ENCODE results near the gene DPEP3.
"Not testable (repeated sequence)": the region's sequence is repeated elsewhere in the genome, so short reads cannot be mapped to it uniquely, and the experiment has no call there.

DPEP3 gene, protein sequence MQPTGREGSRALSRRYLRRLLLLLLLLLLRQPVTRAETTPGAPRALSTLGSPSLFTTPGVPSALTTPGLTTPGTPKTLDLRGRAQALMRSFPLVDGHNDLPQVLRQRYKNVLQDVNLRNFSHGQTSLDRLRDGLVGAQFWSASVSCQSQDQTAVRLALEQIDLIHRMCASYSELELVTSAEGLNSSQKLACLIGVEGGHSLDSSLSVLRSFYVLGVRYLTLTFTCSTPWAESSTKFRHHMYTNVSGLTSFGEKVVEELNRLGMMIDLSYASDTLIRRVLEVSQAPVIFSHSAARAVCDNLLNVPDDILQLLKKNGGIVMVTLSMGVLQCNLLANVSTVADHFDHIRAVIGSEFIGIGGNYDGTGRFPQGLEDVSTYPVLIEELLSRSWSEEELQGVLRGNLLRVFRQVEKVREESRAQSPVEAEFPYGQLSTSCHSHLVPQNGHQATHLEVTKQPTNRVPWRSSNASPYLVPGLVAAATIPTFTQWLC

DNA sequence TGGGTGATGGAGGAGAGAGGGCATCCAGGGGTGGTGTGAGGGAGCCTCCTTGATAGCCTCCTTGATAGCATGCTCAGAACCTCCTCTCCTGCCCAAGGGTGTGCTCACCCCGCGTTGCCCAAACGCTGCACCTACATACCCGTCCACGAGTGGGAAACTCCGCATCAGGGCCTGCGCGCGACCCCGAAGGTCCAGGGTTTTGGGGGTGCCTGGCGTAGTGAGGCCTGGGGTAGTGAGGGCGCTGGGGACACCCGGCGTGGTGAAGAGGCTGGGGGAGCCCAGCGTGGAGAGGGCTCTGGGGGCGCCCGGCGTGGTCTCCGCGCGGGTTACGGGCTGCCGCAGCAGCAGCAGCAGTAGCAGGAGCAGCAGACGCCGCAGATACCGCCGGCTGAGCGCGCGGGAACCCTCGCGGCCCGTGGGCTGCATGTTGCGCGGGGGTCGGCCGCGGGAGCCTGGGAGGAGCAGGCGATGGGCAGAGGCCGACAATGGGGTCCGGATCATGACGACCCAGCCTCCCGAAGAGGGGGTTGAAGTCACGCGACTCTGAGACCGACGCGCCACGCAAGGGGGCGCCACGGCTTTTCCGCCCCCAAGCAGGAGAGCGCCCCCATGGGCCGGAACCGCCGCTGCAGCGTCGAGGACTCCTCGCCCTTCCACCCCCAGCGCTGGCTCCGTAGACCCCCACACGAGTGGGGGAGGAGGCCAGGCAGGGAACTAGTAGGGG is at the start of gene DPEP3:
Gene DPEP3, minus strand, starts transcription at position 545 of the 724 bp plus-strand sequence. Its CDS starts 119 bp downstream, at position 426.
- DNase-seq, result no peak

DNA sequence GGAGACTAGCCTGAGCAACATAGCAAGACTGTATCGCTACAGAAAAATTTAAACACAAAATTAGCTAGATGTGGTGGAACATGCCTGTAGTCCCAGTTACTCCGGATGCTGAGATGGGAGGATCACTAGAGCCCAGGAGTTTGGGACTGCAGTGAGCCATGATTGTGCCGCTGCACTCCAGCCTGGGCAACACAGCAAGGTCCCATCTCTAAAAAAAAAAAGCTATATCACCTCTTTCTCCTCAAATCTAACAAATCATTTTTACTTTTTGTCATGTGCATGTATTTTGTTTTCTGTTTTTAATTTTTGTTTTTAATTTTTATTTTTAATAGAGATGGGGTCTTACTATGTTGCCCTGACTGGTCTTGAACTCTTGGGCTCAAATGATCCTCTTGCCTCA is 48.7 kb upstream of the DPEP3 start:
- DNase-seq, result no peak

DNA sequence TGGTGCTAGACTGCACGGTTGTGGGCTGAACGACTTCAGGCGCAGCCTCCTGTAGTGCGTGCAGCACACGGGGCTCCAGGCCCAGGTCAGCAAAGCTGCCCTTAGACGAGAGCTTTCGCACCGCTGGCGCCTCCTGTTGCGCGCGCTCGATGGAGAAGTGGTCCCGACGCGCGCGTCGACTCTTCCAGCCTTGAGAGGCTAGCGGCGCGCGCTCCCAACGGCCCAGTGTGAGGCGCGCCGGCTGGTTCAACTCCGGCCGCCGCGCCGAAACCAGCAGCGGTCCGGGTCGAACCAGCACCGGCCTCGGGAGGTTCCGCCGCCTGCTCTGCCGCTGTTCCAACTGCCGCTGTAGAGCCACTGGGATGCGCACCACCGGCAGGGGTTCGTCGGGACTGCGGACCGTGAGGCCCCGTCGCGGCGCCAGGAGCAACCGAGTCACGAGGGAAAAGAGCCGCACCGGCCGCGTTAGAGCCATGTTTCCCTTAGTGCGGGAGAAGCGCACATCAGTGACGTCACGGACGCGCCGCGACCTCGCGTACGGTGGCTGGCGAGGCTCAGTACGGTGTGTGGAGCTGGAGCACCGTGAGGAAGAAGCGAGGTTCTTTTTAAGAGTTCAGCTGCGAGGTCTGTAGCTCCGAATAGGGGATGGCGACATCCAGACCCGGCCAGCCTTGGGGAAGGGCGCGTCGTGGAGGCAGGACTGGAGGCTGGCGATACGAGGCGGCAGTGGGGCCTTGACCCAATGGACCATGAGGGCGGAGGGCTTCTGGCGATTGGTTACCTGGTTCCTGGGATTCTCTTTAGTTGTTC is 42.6 kb upstream of the DPEP3 start, which contains the start of the genes DDX28 and DUS2:
Gene DDX28, minus strand, starts transcription at position 505 of the 810 bp plus-strand sequence. Its CDS starts 30 bp downstream, at position 475.
Gene DUS2, plus strand, starts transcription at position 557 of the 810 bp plus-strand sequence. CDS start 14,740 bp downstream, outside the sequence.
- DNase-seq, result peak; percentile 57

DNA sequence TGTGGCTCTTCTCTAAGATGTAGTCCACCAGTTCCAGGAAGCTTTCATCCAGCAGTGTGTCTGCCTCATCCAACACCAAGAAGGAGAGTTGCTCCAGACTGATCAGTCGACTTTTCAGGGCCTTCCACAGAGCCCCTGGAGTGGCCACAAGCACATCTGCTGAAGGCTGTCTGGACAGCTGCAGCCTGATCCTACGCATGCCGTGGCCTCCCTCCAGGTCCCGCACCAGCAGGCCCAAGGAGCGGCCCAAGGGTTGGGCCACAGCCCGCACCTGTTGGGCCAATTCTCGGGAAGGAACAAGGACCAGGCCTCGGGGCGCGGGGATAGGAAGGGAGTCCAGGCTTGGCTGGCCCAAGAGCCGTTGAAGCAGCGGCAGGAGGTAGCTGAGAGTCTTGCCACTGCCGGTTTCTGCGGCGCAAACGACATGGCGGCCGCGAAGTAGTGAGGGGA is 42.0 kb upstream of the DPEP3 start:
- no peak for DNase-seq

DNA sequence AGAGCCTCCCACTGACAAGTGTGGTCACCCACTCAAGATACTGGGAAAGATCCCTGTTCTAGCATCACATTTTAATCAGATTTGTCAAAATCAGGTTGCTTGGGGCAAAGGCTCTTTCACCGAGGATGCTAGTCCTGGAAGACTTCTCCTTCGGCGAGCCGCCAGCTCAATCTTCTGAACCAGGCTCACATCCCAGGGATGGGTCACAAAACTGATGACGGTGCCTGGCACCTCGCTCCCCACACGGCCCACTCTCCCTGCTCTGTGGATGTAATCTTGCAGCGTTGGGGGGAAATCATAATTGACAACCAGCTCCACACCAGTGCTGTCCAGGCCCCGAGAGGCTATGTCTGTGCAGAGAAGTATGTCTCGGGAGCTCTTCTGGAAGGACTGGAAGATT is 41.2 kb upstream of the DPEP3 start:
- DNase-seq, result no peak

DNA sequence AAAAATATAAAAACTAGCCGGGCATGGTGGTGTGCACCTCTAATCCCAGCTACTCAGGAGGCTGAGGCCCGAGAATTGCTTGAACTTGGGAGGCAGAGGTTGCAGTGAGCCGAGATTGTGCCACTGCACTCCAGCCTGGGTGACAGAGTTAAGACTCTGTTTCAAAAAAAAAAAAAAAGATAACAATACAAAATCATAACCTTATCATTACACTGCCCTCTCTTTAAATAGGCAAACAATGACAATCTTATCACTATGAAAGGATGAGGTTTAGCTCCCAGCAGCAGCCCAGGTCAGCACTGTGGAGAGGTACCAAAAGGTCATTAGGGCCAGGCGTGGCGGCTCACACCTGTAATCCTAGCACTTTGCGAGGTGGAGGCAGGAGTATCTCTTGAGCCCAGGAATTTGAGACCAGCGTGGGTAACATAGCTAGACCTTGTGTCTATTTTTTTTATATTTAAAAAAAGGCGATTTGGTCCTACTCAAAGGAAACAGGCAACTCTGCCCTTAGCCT is 38.9 kb upstream of the DPEP3 start:
- DNase-seq, result no peak

DNA sequence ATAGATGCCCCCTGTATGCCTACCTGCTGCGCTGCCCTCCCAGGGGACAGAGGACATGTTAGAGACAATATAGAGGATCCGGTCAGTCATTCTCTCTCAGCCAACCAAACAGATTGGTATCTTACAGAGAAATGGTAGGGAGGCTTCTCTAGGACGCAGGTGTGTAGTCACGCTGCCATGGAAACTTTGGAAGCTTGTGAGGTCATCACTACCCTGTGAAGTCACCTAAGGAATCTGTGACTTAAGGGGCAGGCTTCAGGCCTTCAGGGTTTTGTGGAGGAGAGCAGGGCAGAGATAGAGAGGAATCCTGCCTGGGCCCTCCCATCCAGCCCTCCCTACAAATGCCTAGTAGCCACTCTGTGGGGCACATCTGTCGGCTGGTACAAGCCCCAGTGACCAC is 35.4 kb upstream of the DPEP3 start, which contains the start of gene DPEP2NB:
Gene DPEP2NB, minus strand, starts transcription at position 231 of the 400 bp plus-strand sequence. Its CDS starts 141 bp downstream, at position 90.
- DNase-seq, result no peak

DNA sequence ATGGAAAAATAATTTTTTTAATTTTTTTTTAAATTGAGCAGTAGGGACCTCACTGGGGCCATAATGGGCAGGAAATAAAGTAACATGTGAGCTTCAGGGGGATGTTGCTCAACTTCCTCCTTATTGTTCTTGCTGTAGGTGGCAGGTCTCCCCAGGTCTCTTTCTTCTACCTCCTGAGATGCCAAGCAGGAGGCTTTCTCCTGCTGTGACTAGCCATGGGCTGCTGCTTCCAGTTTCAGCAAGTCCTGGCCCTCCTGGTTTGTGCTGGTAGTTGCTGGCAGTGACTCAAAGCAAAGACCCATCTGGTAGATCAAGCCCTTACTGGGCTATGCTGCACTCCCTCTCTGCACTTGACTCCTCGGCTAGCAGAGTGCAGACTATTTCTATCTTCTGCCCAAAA is 33.1 kb upstream of the DPEP3 start:
- no peak for DNase-seq

DNA sequence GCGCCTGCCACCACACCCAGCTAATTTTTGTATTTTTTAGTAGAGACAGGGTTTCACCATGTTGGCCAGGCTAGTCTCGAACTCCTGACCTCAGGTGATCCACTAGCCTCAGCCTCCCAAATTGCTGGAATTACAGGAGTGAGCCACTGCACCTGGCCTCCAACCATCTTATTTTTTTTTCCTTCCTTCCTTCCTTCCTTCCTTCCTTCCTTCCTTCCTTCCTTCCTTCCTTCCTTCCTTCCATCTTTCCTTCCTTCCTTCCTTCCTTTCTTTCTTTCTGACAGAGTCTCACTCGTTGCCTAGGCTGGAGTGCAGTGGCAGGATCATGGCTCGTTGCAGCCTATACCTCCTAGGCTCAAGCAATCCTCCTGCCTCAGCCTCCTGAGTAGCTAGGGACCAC is 29.6 kb upstream of the DPEP3 start:
- not testable (repeated sequence) for DNase-seq

DNA sequence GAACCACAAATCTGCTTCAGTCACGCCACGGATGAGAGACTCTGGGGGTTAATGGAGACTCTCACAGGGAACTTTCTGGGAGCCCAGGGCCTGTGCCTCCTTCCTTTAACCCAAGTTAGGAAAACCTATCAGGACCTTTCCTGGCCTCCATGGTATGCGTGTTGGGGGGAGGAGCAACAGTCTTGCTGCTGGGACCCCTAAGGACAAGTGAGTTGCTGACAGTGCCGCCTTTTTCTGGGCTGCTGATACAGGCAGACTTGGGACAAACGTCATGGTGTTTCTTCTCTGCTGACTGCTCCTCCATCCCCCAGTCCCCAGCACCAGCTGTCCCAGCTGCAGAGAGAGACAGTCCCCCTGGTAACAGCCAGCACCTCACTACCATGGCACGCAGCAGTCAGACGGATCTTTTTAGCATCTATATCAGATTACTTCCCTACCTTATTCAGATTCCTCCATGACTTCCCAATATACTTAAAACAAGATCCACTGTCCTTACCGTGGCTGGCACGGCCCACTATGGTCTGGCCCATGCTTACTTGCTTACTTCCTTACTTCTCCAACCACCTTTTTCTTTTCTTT is 28.9 kb upstream of the DPEP3 start:
- no peak for DNase-seq

DNA sequence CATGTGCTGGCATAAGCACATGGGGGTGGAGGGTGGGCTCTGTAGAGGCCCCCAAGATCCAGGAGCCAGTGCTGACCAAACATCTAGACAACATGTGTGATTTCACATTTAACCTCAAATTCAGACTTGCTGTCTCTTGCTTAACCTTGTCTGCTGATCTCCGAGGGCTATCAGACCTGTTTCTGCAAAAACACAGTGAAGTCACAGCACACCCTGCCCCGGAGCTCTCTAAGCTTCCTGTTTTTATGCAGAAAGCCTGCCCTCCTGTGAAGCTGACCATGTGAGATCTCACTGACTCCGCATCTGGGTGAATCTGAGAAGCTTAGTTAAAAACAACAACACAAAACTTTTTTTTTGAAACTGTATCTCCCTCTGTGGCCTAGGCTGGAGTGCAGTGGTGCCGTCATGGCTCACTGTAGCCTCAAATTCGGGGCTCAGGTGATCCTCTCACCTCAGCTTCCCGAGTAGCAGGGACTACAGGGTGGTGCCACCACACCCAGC is 25.5 kb upstream of the DPEP3 start:
- DNase-seq, result no peak

DNA sequence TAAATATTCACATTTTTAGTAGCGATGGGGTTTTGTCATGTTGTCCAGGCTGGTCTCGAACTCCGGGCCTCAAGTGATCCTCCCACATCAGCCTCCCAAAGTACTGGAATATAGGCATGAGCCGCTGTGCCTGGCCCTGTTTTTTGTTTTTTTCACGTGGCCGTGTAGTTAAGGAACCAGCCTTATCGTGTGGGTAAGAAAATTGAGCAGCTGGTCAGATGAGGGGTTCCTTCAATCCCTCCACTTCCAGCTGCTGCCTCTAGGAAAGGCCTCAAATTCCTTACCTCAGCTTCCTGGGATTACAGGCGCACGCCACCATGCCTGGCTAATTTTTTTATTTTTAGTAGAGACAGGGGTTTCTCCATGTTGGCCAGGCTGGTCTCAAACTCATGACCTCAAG is 24.9 kb upstream of the DPEP3 start:
- DNase-seq, result no peak

DNA sequence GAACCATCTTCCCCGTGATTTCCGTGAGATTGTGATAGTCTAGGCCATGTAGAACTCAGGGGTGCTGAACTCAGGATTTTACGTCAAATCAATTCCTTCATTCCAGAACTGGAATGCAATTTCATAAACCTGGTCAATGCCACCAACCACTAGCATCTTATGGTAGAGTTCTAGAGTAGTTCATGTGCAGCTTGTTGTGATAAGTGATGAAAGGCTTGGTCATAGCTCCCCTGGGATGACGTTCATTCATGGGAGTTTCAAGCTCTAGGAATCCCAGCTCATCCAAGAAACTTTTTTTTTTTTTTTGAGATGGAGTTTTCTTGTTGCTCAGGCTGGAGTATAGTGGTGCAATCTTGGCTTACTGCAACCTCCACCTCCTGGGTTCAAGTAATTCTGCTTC is 22.7 kb upstream of the DPEP3 start:
- DNase-seq, result no peak

DNA sequence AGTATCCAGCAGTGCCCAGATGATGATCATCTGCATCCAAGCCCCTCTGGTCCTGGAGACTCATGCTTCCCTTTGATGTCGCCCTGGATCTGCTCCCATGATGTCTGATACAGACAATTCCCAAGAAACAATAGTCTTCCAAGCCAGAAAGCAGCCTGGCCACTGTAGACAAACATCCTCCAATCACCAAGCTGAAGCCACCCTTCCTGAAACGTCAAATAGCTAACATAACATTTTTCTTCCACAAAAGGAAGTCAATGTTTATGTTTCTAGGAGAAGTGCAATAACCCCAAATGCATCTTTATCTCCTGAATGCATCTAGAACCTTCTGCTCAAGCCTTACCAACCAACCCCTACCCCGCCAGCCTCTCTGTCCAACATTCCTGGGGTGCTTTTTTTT is 20.2 kb upstream of the DPEP3 start:
- no peak for DNase-seq

DNA sequence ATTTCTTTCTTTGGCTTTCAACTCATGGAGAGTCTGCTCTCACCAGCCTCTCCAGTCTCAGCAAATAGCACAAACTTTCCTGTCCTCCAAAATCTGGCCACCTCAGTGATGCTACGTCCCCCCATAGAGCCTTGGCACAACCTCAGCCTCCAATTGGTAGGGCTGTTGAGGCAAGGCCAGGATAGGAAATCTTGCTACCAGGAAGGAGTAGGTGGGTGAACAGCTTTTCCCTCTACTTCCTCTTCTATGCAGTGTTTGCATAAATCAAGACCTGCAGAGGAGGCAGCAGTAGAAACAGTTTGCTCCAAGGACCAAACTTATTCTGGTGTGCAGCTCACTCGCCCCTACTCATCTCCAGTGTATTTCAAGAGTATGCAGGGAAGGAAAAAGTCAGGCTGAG is 19.7 kb upstream of the DPEP3 start:
- no peak for DNase-seq

DNA sequence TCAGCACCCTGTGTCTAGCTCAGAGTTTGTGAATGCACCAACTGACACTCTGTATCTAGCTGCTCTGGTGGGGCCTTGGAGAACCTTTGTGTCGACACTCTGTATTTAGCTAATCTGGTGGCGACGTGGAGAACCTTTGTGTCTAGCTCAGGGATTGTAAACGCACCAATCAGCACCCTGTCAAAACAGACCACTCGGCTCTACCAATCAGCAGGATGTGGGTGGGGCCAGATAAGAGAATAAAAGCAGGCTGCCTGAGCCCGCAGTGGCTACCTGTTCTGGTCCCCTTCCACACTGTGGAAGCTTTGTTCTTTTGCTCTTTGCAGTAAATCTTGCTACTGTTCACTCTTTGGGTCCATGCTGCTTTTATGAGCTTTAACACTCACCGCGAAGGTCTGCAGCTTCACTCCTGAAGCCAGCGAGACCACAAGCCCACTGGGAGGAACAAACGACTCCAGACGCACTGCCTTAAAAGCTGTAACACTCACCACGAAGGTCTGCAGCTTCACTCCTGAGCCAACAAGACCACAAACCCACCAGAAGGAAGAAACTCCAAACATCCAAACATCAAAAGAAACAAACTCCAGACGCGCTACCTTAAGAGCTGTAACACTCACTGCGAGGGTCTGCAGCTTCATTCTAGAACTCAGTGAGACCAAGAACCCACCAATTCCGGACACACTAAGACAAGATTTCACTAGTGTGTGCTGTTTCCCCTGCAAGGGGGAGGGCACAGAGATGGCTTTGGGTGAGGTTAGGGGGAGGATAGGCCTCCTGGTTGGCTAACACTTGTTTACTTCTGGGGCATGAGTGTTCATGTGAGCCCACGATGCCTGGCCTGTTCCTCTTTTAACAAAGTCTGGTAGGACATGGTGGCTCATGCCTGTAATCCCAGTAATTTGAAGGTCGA is 18.7 kb upstream of the DPEP3 start, which contains the start of gene DPEP2:
Gene DPEP2, minus strand, starts transcription at position 706 of the 910 bp plus-strand sequence. CDS start 6,272 bp downstream, outside the sequence.
- not testable (repeated sequence) for DNase-seq

DNA sequence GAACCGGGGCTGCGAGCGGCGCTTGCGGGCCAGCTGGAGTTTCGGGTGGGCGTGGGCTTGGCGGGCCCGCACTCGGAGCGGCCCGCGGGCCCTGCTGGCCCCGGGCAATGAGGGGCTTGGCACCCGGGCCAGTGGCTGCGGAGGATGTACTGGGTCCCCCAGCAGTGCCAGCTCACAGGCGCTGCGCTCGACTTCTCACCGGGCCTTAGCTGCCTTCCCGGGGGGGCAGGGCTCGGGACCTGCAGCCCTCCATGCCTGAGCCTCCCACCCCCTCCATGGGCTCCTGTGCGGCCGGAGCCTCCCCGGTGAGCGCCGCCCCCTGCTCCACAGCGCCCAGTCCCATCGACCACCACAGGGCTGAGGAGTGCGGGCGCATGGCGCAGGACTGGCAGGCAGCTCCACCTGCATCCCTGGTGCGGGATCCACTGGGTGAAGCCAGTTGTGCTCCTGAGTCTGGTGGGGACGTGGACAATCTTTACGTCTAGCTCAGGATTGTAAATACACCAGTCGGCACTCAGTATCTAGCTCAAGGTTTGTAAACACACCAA is 18.0 kb upstream of the DPEP3 start:
- DNase-seq, result not testable (repeated sequence)

DNA sequence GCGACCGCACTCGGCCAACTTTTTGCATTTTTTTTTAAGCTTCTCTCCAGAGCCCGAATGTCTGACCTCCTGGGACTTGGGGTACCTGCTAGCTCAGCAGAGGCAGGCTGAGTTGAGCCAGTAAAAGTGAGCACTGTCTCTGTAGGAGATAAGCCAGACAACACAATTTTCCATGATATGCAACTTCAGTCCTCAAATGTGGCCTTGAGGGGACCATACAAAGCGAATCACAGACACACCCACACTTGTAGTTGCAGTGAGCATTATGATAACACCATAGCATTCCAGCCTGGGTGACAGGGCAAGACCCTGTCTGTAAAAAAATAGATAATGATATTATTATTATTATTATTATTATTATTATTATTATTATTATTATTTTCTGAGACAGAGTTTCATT is 16.4 kb upstream of the DPEP3 start:
- DNase-seq, result no peak

DNA sequence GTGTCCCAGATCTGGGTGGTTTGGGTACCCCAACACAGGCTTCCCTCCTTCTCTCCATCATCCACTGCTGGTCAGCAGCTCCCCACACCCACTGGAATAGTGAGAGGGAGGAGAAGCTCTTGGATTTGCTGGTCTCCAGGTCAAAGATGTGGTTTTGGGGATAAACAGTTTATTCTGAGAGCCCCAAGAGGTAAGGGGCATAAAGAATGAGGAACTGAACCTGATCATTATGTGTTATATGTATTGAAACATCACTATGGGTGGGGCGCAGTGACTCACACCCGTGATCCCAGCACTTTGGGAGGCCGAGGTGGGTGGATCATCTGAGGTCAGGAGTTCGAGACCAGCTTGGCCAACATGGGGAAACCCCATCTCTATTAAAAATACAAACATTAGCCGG is 15.1 kb upstream of the DPEP3 start:
- no peak for DNase-seq

DNA sequence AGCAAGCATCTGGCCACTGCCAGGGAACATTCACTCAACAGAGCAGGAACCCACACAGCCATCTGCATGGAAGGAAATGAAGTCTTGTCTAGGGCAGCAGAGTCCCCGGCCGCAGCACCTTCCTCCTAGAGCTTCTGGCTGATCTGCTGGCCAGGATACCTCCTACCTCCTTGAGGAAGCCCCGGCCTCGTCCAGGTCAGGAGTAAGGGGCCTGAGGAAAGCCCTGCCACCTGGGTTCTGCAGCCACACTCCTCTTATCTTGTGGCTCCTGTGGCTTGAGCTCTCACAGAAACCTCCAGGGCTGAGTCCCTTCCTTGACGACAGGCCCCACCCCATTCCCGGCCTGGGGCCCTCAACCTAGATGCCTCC is 13.7 kb upstream of the DPEP3 start:
- DNase-seq, result not testable (repeated sequence)

All from NCI-H1105 treated with DMSO at 0.1 percent for 48 hours (cell line).